ENCODE measurements around the gene METTL21A.

METTL21A gene

DNA sequence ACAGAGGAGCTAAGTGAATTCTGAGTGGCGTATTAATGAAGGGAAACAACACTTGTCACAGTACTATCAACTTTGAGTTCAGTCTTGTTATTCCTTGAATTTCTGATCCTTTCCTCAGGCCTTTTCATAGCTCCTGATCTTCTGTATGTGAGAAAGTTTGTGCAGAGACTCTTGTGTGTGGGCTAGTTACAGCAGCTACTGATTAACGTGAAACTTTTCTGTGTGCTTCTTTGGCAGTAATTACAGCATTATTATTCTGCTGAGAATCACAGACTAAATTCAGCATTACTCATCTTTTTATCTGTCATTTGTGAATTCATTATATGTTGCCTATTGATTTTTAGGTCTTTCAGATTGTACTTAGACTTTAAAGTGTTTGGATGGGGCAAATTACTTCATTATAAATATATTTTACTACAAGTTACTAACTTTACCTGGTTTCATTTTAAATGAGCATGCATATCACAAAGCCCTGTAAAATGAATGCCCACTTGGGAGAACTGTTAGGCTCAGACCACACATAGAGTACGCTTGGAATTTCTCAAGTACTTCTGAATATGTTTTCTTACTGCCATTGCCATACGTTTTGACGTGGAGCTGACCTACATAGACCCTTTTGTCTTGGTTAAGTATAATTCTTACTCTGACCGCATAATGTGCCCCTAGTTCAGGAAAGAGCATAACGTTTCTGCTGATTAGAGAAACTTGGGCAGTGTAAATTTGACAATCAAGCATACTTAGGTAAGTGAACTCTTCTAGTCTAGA, 59.3 kb downstream of the METTL21A start:
- DNase-seq (ENCODE audit: low read depth in 4 of 4, low spot score in 1 of 4): no peak

All from stimulated activated CD4-positive, alpha-beta T cell treated with anti-CD3 and anti-CD28 coated beads, Interleukin-1b, Interleukin-23, amount 100 ng/mL, for 24 hours (primary cell).